ENCODE data around the gene RNASE8. TPM values are rescaled to one million over a fixed set of nuclear protein-coding genes. Genes with fewer than 3 reads are reported as not detected.

Gene RNASE8
- total RNA-seq, 1 experiment from 2014 or later, result not detected

GRCh38 chr14:21089877-21090193, 32.2 kb downstream of the RNASE8 start:
- H3K9me3 ChIP-seq, result no peaks in the 10 kb centered on the region
- no peaks in the 10 kb centered on the region for H3K27me3 ChIP-seq (replicated peaks; ENCODE audit: control insufficient read depth, insufficient read depth, low read length)
- no peak overlapping the region for H3K4me3 Mint-ChIP-seq (ENCODE audit: unreplicated experiment)
- CTCF ChIA-PET, result interaction anchor here (0.9 to 1.6 kb wide), 5 partner anchors 15 to 75 kb away, joined by 4 to 7 read pairs (median 6); partner anchors contain the start of gene ARHGEF40
- H3K9me3 Mint-ChIP-seq (ENCODE audit: unreplicated experiment), result no peaks in the 10 kb centered on the region
- H3K4me1 ChIP-seq, result no peaks in the 10 kb centered on the region; the same call in 1 of the 2 replicates
- peaks cover 4% of the 10 kb centered on the region for H3K36me3 ChIP-seq (ENCODE audit: control insufficient read depth, insufficient read depth, low read length)
- TF ChIP-seq CTCF (IDR thresholded peaks at IDR 0.05; ENCODE audit: insufficient read depth in 1 of 2, low read depth in 1 of 2, low read length in 1 of 2, severe bottlenecking in 1 of 2, unreplicated experiment in 1 of 2), result no peak
- H3K4me1 Mint-ChIP-seq (ENCODE audit: low read depth, unreplicated experiment), result peaks cover 8% of the 10 kb centered on the region
- no peak for DNase-seq
- intact Hi-C loops (cut with micrococcal nuclease; ENCODE audit: unreplicated experiment), result no loop called here
- no TSS peak for BruUV-seq (replicated peaks)
- no peaks in the 10 kb centered on the region for H3K27me3 Mint-ChIP-seq (ENCODE audit: insufficient read depth, unreplicated experiment)
- POLR2A ChIA-PET, result no interaction called here
- H3K4me3 ChIP-seq (ENCODE audit: low read depth, low read length), result no peak overlapping the region
- H3K36me3 Mint-ChIP-seq (ENCODE audit: insufficient read depth, unreplicated experiment), result peaks cover 34% of the 10 kb centered on the region
- peak overlapping the region; percentile 55 for H3K27ac Mint-ChIP-seq (ENCODE audit: unreplicated experiment)

GRCh38 chr14:21090194-21090939, 32.7 kb downstream of the RNASE8 start:
- intact Hi-C loops (cut with micrococcal nuclease; ENCODE audit: unreplicated experiment), result no loop called here
- BruUV-seq (replicated peaks), result no TSS peak

More at GRCh38 chr14:21090194-21090939, 32.7 kb downstream of the RNASE8 start:
- no peak overlapping the region for H3K4me3 ChIP-seq (ENCODE audit: low read depth, low read length)
- H3K4me1 Mint-ChIP-seq (ENCODE audit: low read depth, unreplicated experiment), result peaks cover 8% of the 10 kb centered on the region
- no peaks in the 10 kb centered on the region; the same call in 1 of the 2 replicates for H3K4me1 ChIP-seq
- POLR2A ChIA-PET, result no interaction called here
- no peaks in the 10 kb centered on the region for H3K9me3 ChIP-seq
- peak; percentile 39 to 68 for TF ChIP-seq CTCF (IDR thresholded peaks at IDR 0.05; ENCODE audit: insufficient read depth in 1 of 2, low read depth in 1 of 2, low read length in 1 of 2, severe bottlenecking in 1 of 2, unreplicated experiment in 1 of 2)
- no peaks in the 10 kb centered on the region for H3K27me3 ChIP-seq (replicated peaks; ENCODE audit: control insufficient read depth, insufficient read depth, low read length)
- H3K27ac Mint-ChIP-seq (ENCODE audit: unreplicated experiment), result peak overlapping the region; percentile 55
- DNase-seq, result peak in 1 of 2 experiments; percentile 46
- CTCF ChIA-PET, result interaction anchor here (0.9 to 1.6 kb wide), 4 partner anchors 14 to 76 kb away, joined by 4 to 7 read pairs (median 6); partner anchors contain the start of gene ARHGEF40
- H3K36me3 Mint-ChIP-seq (ENCODE audit: insufficient read depth, unreplicated experiment), result peaks cover 34% of the 10 kb centered on the region
- no peaks in the 10 kb centered on the region for H3K9me3 Mint-ChIP-seq (ENCODE audit: unreplicated experiment)
- peaks cover 4% of the 10 kb centered on the region for H3K36me3 ChIP-seq (ENCODE audit: control insufficient read depth, insufficient read depth, low read length)
- no peak overlapping the region for H3K4me3 Mint-ChIP-seq (ENCODE audit: unreplicated experiment)
- no peaks in the 10 kb centered on the region for H3K27me3 Mint-ChIP-seq (ENCODE audit: insufficient read depth, unreplicated experiment)

Data from Caco-2 (cell line).